ENCODE data around the gene P3H2.

GRCh38 chr3:190009614-190010013 is 111.1 kb downstream of the P3H2 start:
- TF ChIP-seq CTCF (IDR thresholded peaks at IDR 0.05 in 2 of 3, conservative IDR thresholded peaks at IDR 0.05 in 1 of 3; ENCODE audit: borderline replicate concordance in 1 of 3, insufficient read depth in 1 of 3, low read depth in 2 of 3, low read length in 2 of 3), result no peak
- no peak for TF ChIP-seq POLR2A (IDR thresholded peaks at IDR 0.05; ENCODE audit: borderline replicate concordance, extremely low read depth, insufficient read depth, insufficient read length)

Data from HCT116 (cell line).